HCT116 (cell line): ENCODE data around the gene ATOH8. TPM values are rescaled to one million over a fixed set of nuclear protein-coding genes. Genes with fewer than 3 reads are reported as not detected.
A peak's percentile ranks its signal among the peaks of the same experiment; 100 is the strongest.

Experiments used
- ATF3 ChIP-seq: IDR thresholded peaks from 2 replicates; pipeline ENCODE4 v1.6.1; 2012
- CEBPB ChIP-seq: IDR thresholded peaks from 2 replicates; pipeline ENCODE4 v1.6.1; 2012; ENCODE audit warnings: low read depth
- JUND ChIP-seq: IDR thresholded peaks from 2 replicates; pipeline ENCODE4 v1.6.1; 2012
- POLR2AphosphoS5 ChIP-seq: IDR thresholded peaks from 2 replicates; pipeline ENCODE4 v1.6.1; 2011; ENCODE audit warnings: mild to moderate bottlenecking, low read depth, low read length, moderate library complexity
- RAD21 ChIP-seq: IDR thresholded peaks from 2 replicates; pipeline ENCODE4 v1.6.1; 2012; ENCODE audit warnings: low read depth, mild to moderate bottlenecking
- REST ChIP-seq: IDR thresholded peaks from 2 replicates; pipeline ENCODE4 v1.6.1; 2012; ENCODE audit warnings: low read depth
- SIN3A ChIP-seq: IDR thresholded peaks from 2 replicates; pipeline ENCODE4 v1.6.1; 2012; ENCODE audit warnings: low read depth
- SP1 ChIP-seq: IDR thresholded peaks from 2 replicates; pipeline ENCODE4 v1.6.1; 2012; ENCODE audit warnings: low read depth
- SRF ChIP-seq: IDR thresholded peaks from 2 replicates; pipeline ENCODE4 v1.6.1; 2012; ENCODE audit warnings: low read depth
- TCF7L2 ChIP-seq: IDR thresholded peaks from 2 replicates; pipeline ENCODE4 v1.7.0; 2011; ENCODE audit warnings: borderline replicate concordance, inconsistent platforms; ENCODE audit not compliant: insufficient read depth, insufficient read length; ENCODE audit errors: extremely low read depth
- ZBTB33 ChIP-seq: IDR thresholded peaks from 2 replicates; pipeline ENCODE4 v1.6.1; 2011; ENCODE audit warnings: mild to moderate bottlenecking, low read length, moderate library complexity; ENCODE audit not compliant: insufficient replicate concordance; ENCODE audit errors: extremely low read depth
- ZNF274 ChIP-seq: fragments of 200-500 bp; sonication (Bioruptor generic); IDR thresholded peaks from 2 replicates; pipeline ENCODE4 v1.6.1; 2014; ENCODE audit warnings: mild to moderate bottlenecking, low read depth, low read length, inconsistent platforms
- total RNA-seq: library from RNA; stranded (reverse); gene quantifications from one replicate; pipeline ENCODE4 v1.2.1, GENCODE V29; 2021; ENCODE audit not compliant: unreplicated experiment

ATOH8 gene
- total RNA-seq, 1 experiment from 2014 or later: 0.74 TPM

- TF ChIP-seq RAD21 (no peak), POLR2AphosphoS5 (peak; percentile 62; the same call in 1 of the 2 replicates), TCF7L2 (peak; percentile 85), SP1 (peak; percentile 64), SRF (no peak), ZBTB33 (no peak), CEBPB (no peak), ATF3 (no peak), ZNF274 (no peak), SIN3A (no peak; the same call in 1 of the 2 replicates), JUND (no peak), REST (no peak)
Measured at GRCh38 chr2:85772019-85772745, 18.4 kb downstream of the ATOH8 start (continued).
